Dermis lymphatic vessel endothelial cell (primary cell): ENCODE results near the gene TMEM222. TPM values are rescaled to one million over a fixed set of nuclear protein-coding genes. Genes with fewer than 3 reads are reported as not detected.

Experiments used
- total RNA-seq: library from RNA; depleted of rRNA; stranded (reverse); fragments of >200 nt; gene quantifications from 2 replicates; pipeline ENCODE4 v1.2.1, GENCODE V29; 2014

The TMEM222 gene
- 24.6 and 24.8 TPM in 2 replicates for total RNA-seq

DNA sequence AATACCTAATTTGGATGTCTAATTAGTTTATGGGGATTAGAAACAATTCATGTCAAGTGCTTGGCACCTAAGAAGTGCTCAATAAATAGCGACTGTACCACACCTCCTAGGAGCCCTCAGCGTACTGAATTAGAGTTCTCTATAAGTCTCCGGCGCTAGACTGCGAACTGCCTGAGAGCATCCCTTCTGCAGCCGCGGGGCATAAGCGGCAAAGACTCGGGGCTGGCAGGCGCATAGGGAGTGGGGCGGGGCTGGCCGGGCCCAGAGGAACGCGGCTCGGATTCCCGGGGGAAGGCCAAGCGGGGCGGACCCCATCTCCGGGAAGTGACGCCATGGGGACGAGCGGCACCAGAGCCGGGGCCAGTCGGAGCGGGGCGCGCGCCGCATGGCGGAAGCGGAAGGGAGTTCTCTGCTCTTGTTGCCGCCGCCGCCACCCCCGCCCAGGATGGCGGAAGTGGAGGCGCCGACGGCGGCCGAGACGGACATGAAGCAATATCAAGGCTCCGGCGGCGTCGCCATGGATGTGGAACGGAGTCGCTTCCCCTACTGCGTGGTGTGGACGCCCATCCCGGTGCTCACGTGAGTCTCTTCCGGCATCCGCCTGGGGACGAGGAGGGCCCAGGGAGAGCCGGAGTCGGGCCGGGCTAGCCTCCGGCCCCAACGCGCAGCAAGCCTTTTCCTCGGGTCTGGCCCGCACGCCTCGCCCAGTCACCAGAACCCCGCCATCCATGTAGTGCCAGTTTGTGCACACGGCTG lies at the start of gene TMEM222:
Gene TMEM222 (plus strand): TSS at position 351 of the 756 bp plus-strand sequence. CDS start 35 bp downstream, at position 386.

GRCh38 chr1:27341525-27342252 lies 19.7 kb downstream of the TMEM222 start, which contains the start of gene SYTL1:
SYTL1 (plus strand) TSS chr1:27342022; CDS start chr1:27345335, 3,313 bp downstream.

GRCh38 chr1:27366411-27367159 lies 44.6 kb downstream of the TMEM222 start, which contains the start of gene MAP3K6:
MAP3K6 (minus strand) TSS chr1:27366961; CDS start chr1:27366597, 364 bp downstream.

DNA sequence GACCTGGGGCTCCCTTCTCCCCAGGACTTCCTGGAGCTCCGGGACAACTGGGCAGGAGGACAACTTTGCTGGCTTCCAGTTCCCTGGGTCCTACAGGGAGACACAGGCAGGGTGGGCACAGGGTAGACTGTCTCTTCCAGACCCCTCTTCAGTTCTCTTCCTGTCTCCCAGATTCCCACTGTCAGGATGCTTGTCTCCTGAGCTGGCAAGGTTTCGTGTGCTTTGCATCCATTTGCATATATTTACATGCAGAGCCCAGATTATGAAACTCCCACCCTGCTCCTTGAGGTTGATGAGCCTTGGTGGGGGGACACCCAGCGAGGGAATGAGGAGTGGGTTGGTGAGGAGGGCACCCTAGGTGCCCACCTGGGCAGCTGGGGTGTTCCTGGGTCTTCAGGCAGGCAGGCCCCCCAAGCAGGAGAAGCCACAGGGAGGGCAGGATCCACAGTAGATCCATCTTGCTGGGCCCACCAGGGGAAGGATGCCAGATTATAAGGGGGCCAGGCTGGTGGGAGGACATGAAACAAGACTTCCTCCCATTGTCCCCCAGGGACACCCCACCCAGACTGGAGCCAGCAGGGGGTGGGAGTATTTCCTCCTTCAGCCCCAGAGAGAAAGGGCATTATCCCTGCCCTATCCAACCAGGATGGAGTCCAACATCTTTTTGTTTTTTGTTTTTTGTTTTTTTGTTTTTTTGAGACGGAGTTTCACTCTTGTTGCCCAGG lies 52.6 kb downstream of the TMEM222 start, which contains the start of gene FCN3:
Gene FCN3 (minus strand): TSS at position 463 of the 725 bp plus-strand sequence. CDS start 6 bp downstream, at position 457.

DNA sequence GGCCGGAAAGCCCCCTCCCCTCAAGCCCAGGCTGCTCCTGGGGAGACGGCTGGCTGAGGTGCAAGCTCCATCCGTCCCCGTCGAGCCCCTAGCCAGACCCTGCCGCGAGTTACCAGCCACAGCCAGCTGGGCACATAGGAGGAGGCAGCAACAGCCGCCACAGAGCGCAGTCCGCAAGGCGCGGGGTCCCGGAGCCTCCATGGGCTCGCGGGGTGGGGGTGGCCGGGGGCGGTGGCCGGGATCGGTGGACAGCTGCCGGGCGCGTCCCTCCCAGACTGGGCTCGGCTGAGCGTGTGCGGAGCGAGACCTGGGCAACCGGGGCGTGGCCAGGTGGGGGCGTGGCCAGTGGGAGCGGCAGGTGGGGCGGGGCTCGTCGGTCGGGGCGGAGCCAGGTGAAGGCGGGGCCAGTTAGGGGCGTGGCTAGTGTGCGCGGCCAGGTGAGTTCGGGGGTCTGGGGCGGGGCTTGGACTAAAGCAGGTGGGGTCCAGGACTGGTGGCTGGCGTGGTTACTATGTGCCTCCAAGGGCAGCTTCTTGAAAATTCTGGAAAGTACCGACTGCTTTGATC lies 61.2 kb downstream of the TMEM222 start, which contains the start of gene CD164L2:
Gene CD164L2 (minus strand): TSS at position 295 of the 567 bp plus-strand sequence. CDS start 94 bp downstream, at position 201.

Other genes with a start within 250 kb of the TMEM222 start
- 1.8 and 2.9 TPM in 2 replicates for gene SLC9A1, start 167.0 kb upstream of the TMEM222 start, total RNA-seq
- gene WDTC1, start 87.5 kb upstream of the TMEM222 start, total RNA-seq = 21.7 and 24.6 TPM in 2 replicates
- gene SYTL1, start 19.9 kb downstream of the TMEM222 start, total RNA-seq = not detected in 2 replicates
- 1.8 and 2.3 TPM in 2 replicates for gene MAP3K6, start 44.8 kb downstream of the TMEM222 start, total RNA-seq
- not detected in 2 replicates for gene FCN3, start 52.7 kb downstream of the TMEM222 start, total RNA-seq
- not detected in 2 replicates for gene CD164L2, start 61.2 kb downstream of the TMEM222 start, total RNA-seq
- 0.09 and 0.22 TPM in 2 replicates for gene GPR3, start 70.5 kb downstream of the TMEM222 start, total RNA-seq
- 31.1 and 31.7 TPM in 2 replicates for gene WASF2, start 168.0 kb downstream of the TMEM222 start, total RNA-seq